H1 (cell line): Measurements from ENCODE around the gene ARHGEF1. TPM values are rescaled to one million over a fixed set of nuclear protein-coding genes. Genes with fewer than 3 reads are reported as not detected.

Experiments used
- GTF2F1 ChIP-seq: IDR thresholded peaks from 2 replicates; pipeline ENCODE4 v1.6.1; 2012; ENCODE audit warnings: low read depth, low read length, improper control_type of control experiment, borderline replicate concordance
- polyA plus RNA-seq, 7 experiments: library from polyadenylated mRNA; depleted of rRNA in 3 of 7; stranded (reverse) in 5 of 7; unstranded in 2 of 7; fragments of >200 nt in 5 of 7; fragments of 200-250 nt in 2 of 7; gene quantifications; 1 replicate in 5 of 7; 2 replicates in 1 of 7; 4 replicates in 1 of 7; pipeline versions ENCODE4 v1.2.1 to v1.2.3, GENCODE V29; 2011 to 2013; ENCODE audit warnings: missing spikeins in 2 of 7, mixed read lengths in 2 of 7
- total RNA-seq: library from RNA; stranded (reverse); fragmentation: NEBNext Ultra II Directional; extraction: Animal tissue kit (Norgen Biotek cat#: 25700); gene quantifications from 2 replicates; pipeline ENCODE4 v1.2.1, GENCODE V29; 2021

ARHGEF1 gene
- total and polyA plus RNA-seq, 2 of the 8 experiments (the other 6 are each of a cell fraction or from before 2014, with no cell fraction given) = 23.0 to 49.0 TPM

DNA sequence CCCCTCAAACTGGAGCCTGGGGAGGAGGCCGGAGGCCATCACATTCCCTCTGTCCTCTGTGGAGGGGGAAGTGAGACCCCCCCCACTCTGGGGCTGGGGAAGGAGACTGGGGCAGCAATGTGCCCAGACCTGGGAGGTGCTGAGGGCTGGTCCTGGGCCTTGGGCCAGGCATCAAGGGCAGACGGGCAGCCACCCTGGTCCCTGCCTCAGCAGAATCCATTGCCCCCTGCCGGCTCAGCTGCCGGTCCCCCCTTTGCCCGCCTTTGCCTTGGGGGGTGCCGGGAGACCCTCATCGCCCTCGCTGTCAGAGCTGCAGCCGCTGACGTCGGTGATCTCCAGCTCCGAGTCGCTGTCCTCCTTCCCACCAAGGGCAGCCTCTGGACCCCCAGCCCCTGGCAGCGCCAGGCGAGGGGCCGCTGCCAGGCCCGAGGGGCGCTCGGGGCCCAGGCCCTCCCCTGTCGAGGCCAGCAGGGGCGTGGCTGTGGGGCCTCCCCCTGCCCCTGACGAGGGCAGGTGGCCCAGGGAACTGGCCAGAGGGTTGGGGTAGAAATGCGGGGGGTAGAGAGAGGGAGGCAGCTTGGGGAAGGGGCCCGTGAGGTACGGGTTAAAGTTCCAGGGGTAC lies 25.1 kb downstream of the ARHGEF1 start (continued):
- no peak for TF ChIP-seq GTF2F1
